Neuron (in vitro differentiated cells): Measurements from ENCODE around the gene PSORS1C2.

ENCODE experiments used
- H2AFZ ChIP-seq: one replicate; pipeline ENCODE4 v1.6.1; 2013; ENCODE audit warnings: low read depth, mild to moderate bottlenecking, inconsistent platforms, low read length, moderate library complexity
- H3K27me3 ChIP-seq: one replicate; pipeline ENCODE4 v1.6.1; 2013; ENCODE audit warnings: low read length; ENCODE audit not compliant: insufficient read depth
- H3K36me3 ChIP-seq: one replicate; pipeline ENCODE4 v1.6.1; 2013; ENCODE audit warnings: low read length; ENCODE audit not compliant: insufficient read depth
- H3K4me1 ChIP-seq: one replicate; pipeline ENCODE4 v1.6.1; 2013; ENCODE audit warnings: low read length; ENCODE audit not compliant: insufficient read depth
- H3K4me3 ChIP-seq: 2 replicates; pipeline ENCODE4 v1.5.1; 2013; ENCODE audit warnings: mild to moderate bottlenecking, low read length, moderate library complexity
- H3K9me3 ChIP-seq: one replicate; pipeline ENCODE4 v1.6.1; 2013; ENCODE audit warnings: low read length

Gene PSORS1C2

GRCh38 chr6:31125162-31125561 is 13.7 kb downstream of the PSORS1C2 start:
- Histone ChIP-seq H3K4me1 (no peaks in the 10 kb centered on the region), H3K36me3 (no peaks in the 10 kb centered on the region), H2AFZ (no peak overlapping the region), H3K9me3 (no peaks in the 10 kb centered on the region), H3K27me3 (peaks cover 17% of the 10 kb centered on the region), H3K4me3 (no peak overlapping the region)

- Histone ChIP-seq H3K4me3 (no peak overlapping the region), H3K9me3 (no peaks in the 10 kb centered on the region), H2AFZ (no peak overlapping the region), H3K36me3 (no peaks in the 10 kb centered on the region), H3K27me3 (peaks cover 18% of the 10 kb centered on the region), H3K4me1 (no peaks in the 10 kb centered on the region)
Measured at GRCh38 chr6:31122791-31123706, 15.8 kb downstream of the PSORS1C2 start.

GRCh38 chr6:31121131-31121790 is 17.6 kb downstream of the PSORS1C2 start:
- no peak overlapping the region for H2AFZ ChIP-seq
- H3K9me3 ChIP-seq: no peaks in the 10 kb centered on the region
- peaks cover 19% of the 10 kb centered on the region for H3K27me3 ChIP-seq
- H3K4me3 ChIP-seq: no peak overlapping the region
- no peaks in the 10 kb centered on the region for H3K36me3 ChIP-seq
- H3K4me1 ChIP-seq: no peaks in the 10 kb centered on the region

- H3K4me3 ChIP-seq: no peak within 1 kb of the TSS
- peaks cover 15% of the 10 kb centered on the region for H3K27me3 ChIP-seq
- H3K4me1 ChIP-seq: no peaks in the 10 kb centered on the region
- H2AFZ ChIP-seq: no peak within 1 kb of the TSS
- no peaks in the 10 kb centered on the region for H3K9me3 ChIP-seq
- H3K36me3 ChIP-seq: no peaks in the 10 kb centered on the region
Measured at GRCh38 chr6:31120151-31120915, 18.5 kb downstream of the PSORS1C2 start, which contains the start of gene CDSN. Gene CDSN, minus strand, starts transcription at chr6:31120446. Its CDS starts 27 bp downstream, at chr6:31120419.

GRCh38 chr6:31118178-31118577 is 20.7 kb downstream of the PSORS1C2 start:
- Histone ChIP-seq H3K27me3 (peaks cover 20% of the 10 kb centered on the region), H3K9me3 (no peaks in the 10 kb centered on the region), H3K4me3 (no peak overlapping the region), H2AFZ (no peak overlapping the region), H3K36me3 (no peaks in the 10 kb centered on the region), H3K4me1 (no peaks in the 10 kb centered on the region)

- H3K36me3 ChIP-seq: no peaks in the 10 kb centered on the region
- H3K9me3 ChIP-seq: no peaks in the 10 kb centered on the region
- H3K4me1 ChIP-seq: no peaks in the 10 kb centered on the region
- no peak overlapping the region for H2AFZ ChIP-seq
- peaks cover 21% of the 10 kb centered on the region for H3K27me3 ChIP-seq
- H3K4me3 ChIP-seq: no peak overlapping the region
Measured at GRCh38 chr6:31116661-31117385, 22.0 kb downstream of the PSORS1C2 start.

GRCh38 chr6:31115941-31116560 is 22.8 kb downstream of the PSORS1C2 start:
- Histone ChIP-seq H3K27me3 (peaks cover 21% of the 10 kb centered on the region), H2AFZ (no peak overlapping the region), H3K9me3 (no peaks in the 10 kb centered on the region), H3K4me1 (no peaks in the 10 kb centered on the region), H3K36me3 (no peaks in the 10 kb centered on the region), H3K4me3 (no peak overlapping the region)

- Histone ChIP-seq H3K36me3 (no peaks in the 10 kb centered on the region), H2AFZ (no peak overlapping the region), H3K4me1 (no peaks in the 10 kb centered on the region), H3K27me3 (peaks cover 29% of the 10 kb centered on the region), H3K4me3 (no peak overlapping the region), H3K9me3 (no peaks in the 10 kb centered on the region)
Measured at GRCh38 chr6:31114970-31115849, 23.7 kb downstream of the PSORS1C2 start.

- H3K4me3 ChIP-seq: no peak within 1 kb of the TSS
- no peaks in the 10 kb centered on the region for H3K36me3 ChIP-seq
- H2AFZ ChIP-seq: no peak within 1 kb of the TSS
- no peaks in the 10 kb centered on the region for H3K9me3 ChIP-seq
- peaks cover 29% of the 10 kb centered on the region for H3K27me3 ChIP-seq
- H3K4me1 ChIP-seq: no peaks in the 10 kb centered on the region
Measured at GRCh38 chr6:31114541-31114878, 24.4 kb downstream of the PSORS1C2 start, which contains the start of gene PSORS1C1. Gene PSORS1C1, plus strand, starts transcription at chr6:31114800. Its CDS starts 14,833 bp downstream, at chr6:31129633.

- Histone ChIP-seq H3K36me3 (no peaks in the 10 kb centered on the region), H3K4me1 (no peaks in the 10 kb centered on the region), H3K27me3 (peaks cover 29% of the 10 kb centered on the region), H3K4me3 (no peak overlapping the region), H2AFZ (no peak overlapping the region), H3K9me3 (no peaks in the 10 kb centered on the region)
Measured at GRCh38 chr6:31113861-31114540, 24.9 kb downstream of the PSORS1C2 start.

GRCh38 chr6:31112478-31112877 is 26.4 kb downstream of the PSORS1C2 start, which contains the start of gene C6orf15:
Gene C6orf15, minus strand, starts transcription at chr6:31112575. Its CDS starts 20 bp downstream, at chr6:31112555.
- Histone ChIP-seq H3K4me1 (no peaks in the 10 kb centered on the region), H3K9me3 (no peaks in the 10 kb centered on the region), H3K4me3 (no peak within 1 kb of the TSS), H3K36me3 (no peaks in the 10 kb centered on the region), H2AFZ (no peak within 1 kb of the TSS), H3K27me3 (peaks cover 24% of the 10 kb centered on the region)
